ENCODE data around the gene OR6J1.

The OR6J1 gene

GRCh38 chr14:22613106-22613695, 31.0 kb downstream of the OR6J1 start:
- Histone ChIP-seq H3K27ac (ENCODE audit: low read depth, low read length) (peak overlapping the region; percentile 95), H3K27me3 (ENCODE audit: insufficient read depth, low read length) (no peaks in the 10 kb centered on the region), H3K36me3 (ENCODE audit: insufficient read depth, low read length) (peaks cover 18% of the 10 kb centered on the region), H2AFZ (ENCODE audit: low read length, unreplicated experiment) (no peak overlapping the region), H3K4me1 (ENCODE audit: control insufficient read depth, insufficient read depth, low read length, unreplicated experiment) (peaks cover 21% of the 10 kb centered on the region), H3K4me3 (ENCODE audit: low read depth, low read length) (no peak overlapping the region), H3K79me2 (ENCODE audit: control insufficient read depth, insufficient read depth, low read length, unreplicated experiment) (no peaks in the 10 kb centered on the region)

- H3K4me3 ChIP-seq (ENCODE audit: low read depth, low read length), result no peak overlapping the region
- H3K27me3 ChIP-seq (ENCODE audit: insufficient read depth, low read length), result no peaks in the 10 kb centered on the region
- peaks cover 32% of the 10 kb centered on the region for H3K36me3 ChIP-seq (ENCODE audit: insufficient read depth, low read length)
- no peaks in the 10 kb centered on the region for H3K79me2 ChIP-seq (ENCODE audit: control insufficient read depth, insufficient read depth, low read length, unreplicated experiment)
- H3K27ac ChIP-seq (ENCODE audit: low read depth, low read length), result no peak overlapping the region
- no peak overlapping the region for H2AFZ ChIP-seq (ENCODE audit: low read length, unreplicated experiment)
- peaks cover 27% of the 10 kb centered on the region for H3K4me1 ChIP-seq (ENCODE audit: control insufficient read depth, insufficient read depth, low read length, unreplicated experiment)
These were observed 33.2 kb downstream of the OR6J1 start for GRCh38 chr14:22610931-22611330.

- Histone ChIP-seq H3K4me1 (ENCODE audit: control insufficient read depth, insufficient read depth, low read length, unreplicated experiment) (peaks cover 18% of the 10 kb centered on the region), H3K4me3 (ENCODE audit: low read depth, low read length) (no peak overlapping the region), H3K27me3 (ENCODE audit: insufficient read depth, low read length) (no peaks in the 10 kb centered on the region), H3K27ac (ENCODE audit: low read depth, low read length) (no peak overlapping the region), H2AFZ (ENCODE audit: low read length, unreplicated experiment) (no peak overlapping the region), H3K79me2 (ENCODE audit: control insufficient read depth, insufficient read depth, low read length, unreplicated experiment) (no peaks in the 10 kb centered on the region), H3K36me3 (ENCODE audit: insufficient read depth, low read length) (peaks cover 50% of the 10 kb centered on the region)
These were observed 36.9 kb downstream of the OR6J1 start for GRCh38 chr14:22607291-22607690.

DNA sequence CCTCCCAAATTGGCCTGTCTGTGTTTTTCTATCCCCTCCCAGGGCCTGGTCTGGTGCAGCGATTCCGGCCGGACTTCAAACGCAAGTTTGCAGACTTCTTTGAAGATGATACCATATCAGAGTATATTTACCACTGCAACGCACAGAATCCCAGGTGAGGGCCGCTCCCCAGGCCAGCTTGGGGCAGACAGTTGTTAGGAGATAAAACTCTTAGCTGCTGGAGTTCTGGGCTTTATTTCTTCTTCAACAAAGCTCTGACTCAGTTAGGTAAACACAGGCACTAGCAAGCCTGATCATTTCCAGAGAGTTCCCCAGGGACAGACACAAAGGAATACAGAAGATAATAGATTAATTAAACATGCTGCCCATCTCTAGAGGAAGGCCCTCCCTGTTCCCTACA, 37.8 kb downstream of the OR6J1 start:
- no peaks in the 10 kb centered on the region for H3K79me2 ChIP-seq (ENCODE audit: control insufficient read depth, insufficient read depth, low read length, unreplicated experiment)
- H3K4me3 ChIP-seq (ENCODE audit: low read depth, low read length), result no peak overlapping the region
- H3K4me1 ChIP-seq (ENCODE audit: control insufficient read depth, insufficient read depth, low read length, unreplicated experiment), result peaks cover 23% of the 10 kb centered on the region
- no peaks in the 10 kb centered on the region for H3K27me3 ChIP-seq (ENCODE audit: insufficient read depth, low read length)
- H2AFZ ChIP-seq (ENCODE audit: low read length, unreplicated experiment), result no peak overlapping the region
- H3K27ac ChIP-seq (ENCODE audit: low read depth, low read length), result no peak overlapping the region
- peaks cover 56% of the 10 kb centered on the region for H3K36me3 ChIP-seq (ENCODE audit: insufficient read depth, low read length)

DNA sequence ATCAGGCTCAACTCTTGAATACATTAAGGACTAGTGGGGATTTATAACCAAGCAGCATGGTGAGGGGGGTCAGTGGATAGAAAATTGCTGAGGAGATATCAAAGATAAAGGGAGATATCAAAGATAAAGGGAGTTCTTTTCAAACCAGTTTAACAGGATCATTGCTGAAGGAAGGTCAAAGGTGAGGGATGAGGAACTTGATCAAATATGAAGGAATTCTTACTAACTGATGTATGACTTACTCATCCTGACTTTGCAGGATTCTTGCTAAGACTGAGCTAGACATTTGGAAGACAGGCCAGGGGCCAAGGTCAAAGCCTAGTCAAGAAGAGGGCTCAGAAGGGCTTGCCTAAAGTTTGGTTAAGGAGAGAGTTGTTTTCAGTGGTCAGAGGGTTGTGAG, 41.3 kb downstream of the OR6J1 start:
- peaks cover 16% of the 10 kb centered on the region for H3K79me2 ChIP-seq (ENCODE audit: control insufficient read depth, insufficient read depth, low read length, unreplicated experiment)
- peak overlapping the region; percentile 62 for H3K27ac ChIP-seq (ENCODE audit: low read depth, low read length)
- H3K36me3 ChIP-seq (ENCODE audit: insufficient read depth, low read length), result peaks cover 41% of the 10 kb centered on the region
- no peaks in the 10 kb centered on the region for H3K27me3 ChIP-seq (ENCODE audit: insufficient read depth, low read length)
- no peak overlapping the region for H2AFZ ChIP-seq (ENCODE audit: low read length, unreplicated experiment)
- peaks cover 44% of the 10 kb centered on the region for H3K4me1 ChIP-seq (ENCODE audit: control insufficient read depth, insufficient read depth, low read length, unreplicated experiment)
- peak overlapping the region; percentile 2; the same call in 1 of the 2 replicates for H3K4me3 ChIP-seq (ENCODE audit: low read depth, low read length)

- Histone ChIP-seq H3K4me3 (ENCODE audit: low read depth, low read length) (no peak overlapping the region), H3K27me3 (ENCODE audit: insufficient read depth, low read length) (no peaks in the 10 kb centered on the region), H3K4me1 (ENCODE audit: control insufficient read depth, insufficient read depth, low read length, unreplicated experiment) (peaks cover 47% of the 10 kb centered on the region), H2AFZ (ENCODE audit: low read length, unreplicated experiment) (no peak overlapping the region), H3K79me2 (ENCODE audit: control insufficient read depth, insufficient read depth, low read length, unreplicated experiment) (peaks cover 16% of the 10 kb centered on the region), H3K36me3 (ENCODE audit: insufficient read depth, low read length) (peaks cover 35% of the 10 kb centered on the region), H3K27ac (ENCODE audit: low read depth, low read length) (peak overlapping the region; percentile 62; the same call in 1 of the 2 replicates)
These were observed 42.2 kb downstream of the OR6J1 start for GRCh38 chr14:22601996-22602395.

GRCh38 chr14:22601456-22601855, 42.7 kb downstream of the OR6J1 start:
- peaks cover 16% of the 10 kb centered on the region for H3K79me2 ChIP-seq (ENCODE audit: control insufficient read depth, insufficient read depth, low read length, unreplicated experiment)
- no peak overlapping the region for H3K27ac ChIP-seq (ENCODE audit: low read depth, low read length)
- H2AFZ ChIP-seq (ENCODE audit: low read length, unreplicated experiment), result no peak overlapping the region
- H3K27me3 ChIP-seq (ENCODE audit: insufficient read depth, low read length), result no peaks in the 10 kb centered on the region
- H3K4me3 ChIP-seq (ENCODE audit: low read depth, low read length), result no peak overlapping the region
- peaks cover 47% of the 10 kb centered on the region for H3K4me1 ChIP-seq (ENCODE audit: control insufficient read depth, insufficient read depth, low read length, unreplicated experiment)
- H3K36me3 ChIP-seq (ENCODE audit: insufficient read depth, low read length), result peaks cover 32% of the 10 kb centered on the region

DNA sequence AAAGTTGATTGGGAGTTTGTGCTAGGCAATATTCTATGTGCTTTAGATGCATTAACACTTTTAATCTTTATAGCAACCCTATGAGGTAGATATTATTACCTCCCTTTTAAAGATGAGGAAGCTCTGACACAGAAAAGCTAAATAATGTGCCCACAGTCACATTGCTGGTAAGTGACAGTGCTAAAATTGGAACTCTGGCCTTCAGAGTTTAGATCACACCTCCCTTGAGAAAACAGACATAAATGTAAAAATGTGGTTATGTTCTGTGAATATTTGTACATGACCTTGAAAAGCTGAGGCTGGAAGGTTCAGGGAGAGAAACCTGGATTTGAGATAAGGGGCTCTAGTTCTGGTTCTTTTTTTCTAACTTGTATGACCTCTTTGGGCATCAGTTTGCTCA, 44.1 kb downstream of the OR6J1 start:
- peaks cover 40% of the 10 kb centered on the region for H3K4me1 ChIP-seq (ENCODE audit: control insufficient read depth, insufficient read depth, low read length, unreplicated experiment)
- H2AFZ ChIP-seq (ENCODE audit: low read length, unreplicated experiment), result no peak overlapping the region
- no peak overlapping the region for H3K27ac ChIP-seq (ENCODE audit: low read depth, low read length)
- peaks cover 21% of the 10 kb centered on the region for H3K36me3 ChIP-seq (ENCODE audit: insufficient read depth, low read length)
- peaks cover 16% of the 10 kb centered on the region for H3K79me2 ChIP-seq (ENCODE audit: control insufficient read depth, insufficient read depth, low read length, unreplicated experiment)
- peak overlapping the region; percentile 88 for H3K4me3 ChIP-seq (ENCODE audit: low read depth, low read length)
- no peaks in the 10 kb centered on the region for H3K27me3 ChIP-seq (ENCODE audit: insufficient read depth, low read length)

DNA sequence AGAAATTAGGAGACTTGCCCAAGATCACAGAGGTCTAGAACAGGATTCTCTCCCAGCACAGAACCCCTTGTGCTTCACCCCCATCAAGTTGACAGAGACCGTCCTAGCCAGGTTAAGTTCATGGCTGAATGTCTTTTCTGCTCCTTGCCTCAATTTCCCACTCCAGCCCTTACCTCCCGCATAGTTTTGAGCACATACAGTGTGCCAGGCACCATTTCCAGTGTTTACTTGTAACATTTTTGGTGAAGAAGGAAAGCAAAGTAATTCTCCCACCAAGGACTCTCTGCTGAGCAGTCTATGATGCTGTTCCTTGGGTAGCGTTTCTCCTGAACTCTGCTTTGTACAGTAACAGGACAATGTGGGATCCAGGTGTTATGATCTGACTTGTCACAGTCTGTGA, 44.8 kb downstream of the OR6J1 start:
- H3K27me3 ChIP-seq (ENCODE audit: insufficient read depth, low read length), result no peaks in the 10 kb centered on the region
- peaks cover 16% of the 10 kb centered on the region for H3K79me2 ChIP-seq (ENCODE audit: control insufficient read depth, insufficient read depth, low read length, unreplicated experiment)
- H2AFZ ChIP-seq (ENCODE audit: low read length, unreplicated experiment), result no peak overlapping the region
- peaks cover 21% of the 10 kb centered on the region for H3K36me3 ChIP-seq (ENCODE audit: insufficient read depth, low read length)
- peak overlapping the region; percentile 88 for H3K4me3 ChIP-seq (ENCODE audit: low read depth, low read length)
- H3K4me1 ChIP-seq (ENCODE audit: control insufficient read depth, insufficient read depth, low read length, unreplicated experiment), result peaks cover 40% of the 10 kb centered on the region
- peak overlapping the region; percentile 59 for H3K27ac ChIP-seq (ENCODE audit: low read depth, low read length)

DNA sequence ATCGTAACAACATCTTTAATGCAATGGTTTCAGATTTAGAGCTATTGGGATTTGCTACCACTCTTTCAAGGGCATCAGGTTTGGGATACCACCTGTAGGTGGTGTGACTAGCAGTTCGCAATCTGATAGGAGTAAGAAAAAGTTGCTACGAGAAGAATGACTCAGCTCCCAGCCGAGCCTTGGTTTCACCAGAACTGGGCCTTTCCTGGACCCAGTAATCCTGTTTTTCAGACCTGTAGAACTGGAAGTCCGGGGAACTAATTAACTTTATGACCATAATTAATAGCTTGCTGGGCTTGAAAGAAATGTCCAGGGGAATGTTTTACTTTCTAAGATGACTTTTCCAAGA, 45.3 kb downstream of the OR6J1 start:
- H3K27ac ChIP-seq (ENCODE audit: low read depth, low read length), result peak overlapping the region; percentile 59
- H2AFZ ChIP-seq (ENCODE audit: low read length, unreplicated experiment), result peak overlapping the region; percentile 97
- H3K27me3 ChIP-seq (ENCODE audit: insufficient read depth, low read length), result no peaks in the 10 kb centered on the region
- H3K79me2 ChIP-seq (ENCODE audit: control insufficient read depth, insufficient read depth, low read length, unreplicated experiment), result peaks cover 16% of the 10 kb centered on the region
- peak overlapping the region; percentile 88 for H3K4me3 ChIP-seq (ENCODE audit: low read depth, low read length)
- peaks cover 20% of the 10 kb centered on the region for H3K36me3 ChIP-seq (ENCODE audit: insufficient read depth, low read length)
- H3K4me1 ChIP-seq (ENCODE audit: control insufficient read depth, insufficient read depth, low read length, unreplicated experiment), result peaks cover 40% of the 10 kb centered on the region

DNA sequence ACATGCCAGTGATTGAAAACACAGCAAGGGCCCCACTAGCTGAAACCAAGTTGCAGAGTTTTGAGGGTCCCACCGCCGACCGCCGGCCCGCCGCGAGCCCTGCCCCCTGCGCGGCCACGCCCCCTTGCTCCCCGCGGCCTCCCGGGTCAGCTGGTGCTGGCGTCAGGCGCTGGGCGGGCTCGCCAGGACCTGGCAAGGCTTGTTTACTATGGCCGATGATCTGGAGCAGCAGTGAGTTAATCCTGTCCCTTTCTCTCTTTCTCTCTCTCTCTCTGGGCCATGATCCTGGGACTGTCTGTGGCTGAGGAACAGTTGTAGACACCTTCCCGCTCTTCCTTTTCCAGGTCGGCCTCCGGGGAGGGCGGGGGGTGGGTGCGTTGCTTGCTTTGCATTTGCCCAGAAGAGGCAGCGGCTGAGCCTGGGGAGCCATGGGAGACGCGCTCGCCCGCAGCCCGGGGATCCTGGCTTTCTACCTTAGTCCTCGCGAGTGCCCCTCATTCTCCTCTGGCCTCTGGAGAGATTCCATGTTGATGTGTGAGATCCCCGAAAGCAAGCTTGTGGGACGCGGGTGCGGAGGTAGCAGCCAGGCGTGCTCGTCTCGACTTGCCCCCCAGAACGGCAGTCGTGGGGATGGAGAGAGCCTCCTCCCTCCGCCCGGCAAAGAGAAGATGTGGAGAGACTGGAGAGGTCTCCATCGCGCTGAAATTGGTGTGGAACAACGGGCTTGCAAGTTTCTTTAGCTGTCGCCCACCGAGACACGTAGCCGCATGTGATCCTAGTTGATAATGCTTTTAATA, 45.9 kb downstream of the OR6J1 start, which contains the start of gene ABHD4:
TSS of gene ABHD4 (plus strand) at position 202 of the 797 bp plus-strand sequence. CDS start at position 209, 7 bp downstream.
- H3K36me3 ChIP-seq (ENCODE audit: insufficient read depth, low read length), result peaks cover 18% of the 10 kb centered on the region

More for the DNA sequence above, 45.9 kb downstream of the OR6J1 start, which contains the start of gene ABHD4:
- Histone ChIP-seq H3K27ac (ENCODE audit: low read depth, low read length) (peak within 1 kb of the TSS; percentile 59), H3K4me1 (ENCODE audit: control insufficient read depth, insufficient read depth, low read length, unreplicated experiment) (peaks cover 39% of the 10 kb centered on the region), H3K79me2 (ENCODE audit: control insufficient read depth, insufficient read depth, low read length, unreplicated experiment) (peaks cover 16% of the 10 kb centered on the region), H3K4me3 (ENCODE audit: low read depth, low read length) (peak within 1 kb of the TSS; percentile 88), H3K27me3 (ENCODE audit: insufficient read depth, low read length) (no peaks in the 10 kb centered on the region), H2AFZ (ENCODE audit: low read length, unreplicated experiment) (peak within 1 kb of the TSS; percentile 97)
